ENCODE data around the gene IARS1. TPM values are rescaled to one million over a fixed set of nuclear protein-coding genes. Genes with fewer than 3 reads are reported as not detected.
A peak's percentile ranks its signal among the peaks of the same experiment; 100 is the strongest.

IARS1 gene
- total RNA-seq, 1 donor from 2014 or later, result 83.9 TPM

- intact Hi-C loops (cut with DNase I), result loop anchor here (10.0 kb wide), 1 partner anchor 330 kb away; no protein-coding TSS in a partner anchor
- TF ChIP-seq CTCF (IDR thresholded peaks at IDR 0.05), result no peak
- H3K36me3 ChIP-seq, result peaks cover 38% of the 10 kb centered on the region
Observed at GRCh38 chr9:92324431-92324830, 30.9 kb upstream of the IARS1 start.

GRCh38 chr9:92315456-92315855 lies 22.0 kb upstream of the IARS1 start:
- Histone ChIP-seq H3K9me3 (no peaks in the 10 kb centered on the region), H3K27ac (no peak overlapping the region), H3K27me3 (no peaks in the 10 kb centered on the region), H3K36me3 (peaks cover 65% of the 10 kb centered on the region), H3K4me3 (no peak overlapping the region), H3K4me1 (no peaks in the 10 kb centered on the region)
- ATAC-seq, result no peak
- no peak for TF ChIP-seq CTCF (IDR thresholded peaks at IDR 0.05)
- DNase-seq, result no peak
- intact Hi-C loops (cut with DNase I), result no loop called here

More at GRCh38 chr9:92324431-92324830, 30.9 kb upstream of the IARS1 start:
- DNase-seq (no peak), ATAC-seq (no peak)
- peak overlapping the region; percentile 67 for H3K4me3 ChIP-seq
- H3K27ac ChIP-seq, result peak overlapping the region; percentile 99
- no peaks in the 10 kb centered on the region for H3K27me3 ChIP-seq
- H3K4me1 ChIP-seq, result peaks cover 20% of the 10 kb centered on the region
- no peaks in the 10 kb centered on the region for H3K9me3 ChIP-seq

GRCh38 chr9:92313624-92314012 lies 20.1 kb upstream of the IARS1 start:
- intact Hi-C loops (cut with DNase I), result no loop called here
- Histone ChIP-seq H3K27ac (no peak overlapping the region), H3K4me3 (no peak overlapping the region), H3K9me3 (no peaks in the 10 kb centered on the region), H3K36me3 (peaks cover 65% of the 10 kb centered on the region), H3K4me1 (no peaks in the 10 kb centered on the region), H3K27me3 (no peaks in the 10 kb centered on the region)
- no peak for TF ChIP-seq CTCF (IDR thresholded peaks at IDR 0.05)
- DNase-seq, result no peak
- no peak for ATAC-seq

GRCh38 chr9:92312887-92313623 lies 19.6 kb upstream of the IARS1 start:
- Histone ChIP-seq H3K4me3 (no peak overlapping the region), H3K27ac (no peak overlapping the region), H3K9me3 (no peaks in the 10 kb centered on the region), H3K27me3 (no peaks in the 10 kb centered on the region), H3K4me1 (no peaks in the 10 kb centered on the region), H3K36me3 (peaks cover 65% of the 10 kb centered on the region)
- DNase-seq, result no peak
- no peak for TF ChIP-seq CTCF (IDR thresholded peaks at IDR 0.05)
- intact Hi-C loops (cut with DNase I), result no loop called here
- ATAC-seq, result no peak

GRCh38 chr9:92310562-92310961 lies 17.1 kb upstream of the IARS1 start:
- Histone ChIP-seq H3K9me3 (no peaks in the 10 kb centered on the region), H3K27me3 (no peaks in the 10 kb centered on the region), H3K36me3 (peaks cover 72% of the 10 kb centered on the region), H3K4me3 (no peak overlapping the region), H3K27ac (no peak overlapping the region), H3K4me1 (no peaks in the 10 kb centered on the region)
- intact Hi-C loops (cut with DNase I), result no loop called here
- DNase-seq (no peak), ATAC-seq (no peak)
- TF ChIP-seq CTCF (IDR thresholded peaks at IDR 0.05), result no peak
